OCI-LY3 (cell line): ENCODE results near the gene LRRC14B.

Source experiments
- CTCF ChIP-seq: fragments of 200-600, 300-600 bp; sonication (generic); IDR thresholded peaks from 2 replicates; pipeline ENCODE4 v1.5.1; 2014; ENCODE audit warnings: antibody characterized with exemption, low read length, low read depth
- EZH2phosphoT487 ChIP-seq: fragments of 200-600 bp; shearing (Covaris generic); IDR thresholded peaks from 2 replicates; pipeline ENCODE4 v1.6.1; 2018; ENCODE audit warnings: antibody characterized with exemption, mixed run types, low read depth

- no peak for TF ChIP-seq CTCF
- no peak for TF ChIP-seq EZH2phosphoT487
Measured at GRCh38 chr5:191036-191948, at the start of gene LRRC14B.
